Duodenal mucosa (tissue), 2 donors: ENCODE measurements around the gene NTRK3.

ENCODE experiments used
- H3K27ac ChIP-seq: one replicate; pipeline ENCODE4 v1.7.0; 2013; ENCODE audit warnings: low read depth, low read length
- H3K27me3 ChIP-seq, 2 donors: one replicate each; pipeline ENCODE4 v1.7.0; 2013; ENCODE audit warnings: low read length in 2 of 2, control low read depth in 1 of 2; ENCODE audit not compliant: insufficient read depth in 2 of 2, control insufficient read depth in 1 of 2
- H3K36me3 ChIP-seq, 2 donors: one replicate each; pipeline ENCODE4 v1.7.0; 2013; ENCODE audit warnings: low read length in 2 of 2, control low read depth in 1 of 2; ENCODE audit not compliant: insufficient read depth in 2 of 2, control insufficient read depth in 1 of 2
- H3K4me1 ChIP-seq, 2 donors: one replicate each; pipeline ENCODE4 v1.7.0; 2013; ENCODE audit warnings: low read length in 2 of 2, control low read depth in 1 of 2; ENCODE audit not compliant: insufficient read depth in 2 of 2, control insufficient read depth in 1 of 2
- H3K4me3 ChIP-seq, 2 donors: one replicate each; pipeline ENCODE4 v1.7.0; 2013; ENCODE audit warnings: low read length in 2 of 2, low read depth in 1 of 2
- H3K9ac ChIP-seq, 2 donors: one replicate each; pipeline ENCODE4 v1.7.0; 2013; ENCODE audit warnings: low read length in 2 of 2, low read depth in 1 of 2
- H3K9me3 ChIP-seq, 2 donors: one replicate each; pipeline ENCODE4 v1.7.0; 2013; ENCODE audit warnings: low read length in 2 of 2, control low read depth in 1 of 2; ENCODE audit not compliant: control insufficient read depth in 1 of 2

NTRK3 gene

DNA sequence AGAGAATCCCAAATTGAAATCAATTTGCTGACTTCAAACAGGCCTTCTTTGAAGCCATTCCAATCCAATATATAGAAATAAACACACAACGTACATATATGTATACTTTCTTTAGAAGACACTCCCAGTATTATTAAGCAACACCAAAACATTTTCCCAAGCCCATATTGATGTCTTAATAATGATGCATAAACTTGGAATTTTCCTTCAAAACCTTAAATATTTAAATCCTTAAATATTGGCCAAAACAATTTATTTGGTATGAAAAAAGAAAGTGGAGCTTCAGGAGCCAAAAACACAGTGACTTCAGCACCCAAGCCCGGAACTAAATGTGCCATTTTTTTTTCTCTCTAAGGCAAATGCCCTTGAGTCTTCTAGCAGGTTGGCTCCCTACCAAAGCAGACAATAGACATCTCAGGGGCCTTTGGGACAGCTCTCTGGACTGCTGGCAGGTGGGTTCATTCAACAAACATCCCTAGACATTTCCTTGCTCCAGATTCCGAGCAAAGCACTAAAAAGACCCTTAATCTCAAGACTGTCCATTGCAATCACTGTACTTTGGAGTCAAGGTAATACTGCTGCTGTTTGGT is 384.7 kb downstream of the NTRK3 start:
- H3K9ac ChIP-seq, result no peak overlapping the region
- H3K4me3 ChIP-seq, result no peak overlapping the region
- H3K36me3 ChIP-seq, result no peaks in the 10 kb centered on the region
- H3K27me3 ChIP-seq, result no peaks in the 10 kb centered on the region
- H3K4me1 ChIP-seq, result no peaks in the 10 kb centered on the region
- no peaks in the 10 kb centered on the region for H3K9me3 ChIP-seq
- H3K27ac ChIP-seq, result no peak overlapping the region

DNA sequence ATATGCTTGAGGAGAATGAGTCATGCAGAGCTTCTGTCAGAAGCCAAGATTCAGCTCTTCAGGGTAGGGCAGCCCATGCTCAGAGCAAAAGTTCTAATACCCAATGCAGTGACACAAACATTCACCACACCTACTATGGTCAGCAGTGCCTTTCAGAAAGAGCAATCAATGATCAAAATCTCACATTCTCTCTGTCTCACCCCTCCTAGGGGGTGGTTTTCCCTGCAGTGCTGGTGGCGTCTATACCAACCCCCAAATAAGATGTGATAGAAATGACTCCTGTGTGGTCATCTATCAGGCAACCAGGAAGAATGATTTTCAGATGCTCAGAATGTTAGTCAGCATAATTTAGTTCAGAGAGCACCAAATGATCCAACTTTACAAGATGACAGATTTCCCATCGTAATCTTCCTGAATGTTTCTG is 385.3 kb downstream of the NTRK3 start:
- no peaks in the 10 kb centered on the region for H3K9me3 ChIP-seq
- H3K9ac ChIP-seq, result no peak overlapping the region
- H3K4me3 ChIP-seq, result no peak overlapping the region
- no peaks in the 10 kb centered on the region for H3K36me3 ChIP-seq
- no peaks in the 10 kb centered on the region for H3K27me3 ChIP-seq
- no peak overlapping the region for H3K27ac ChIP-seq
- no peaks in the 10 kb centered on the region for H3K4me1 ChIP-seq

DNA sequence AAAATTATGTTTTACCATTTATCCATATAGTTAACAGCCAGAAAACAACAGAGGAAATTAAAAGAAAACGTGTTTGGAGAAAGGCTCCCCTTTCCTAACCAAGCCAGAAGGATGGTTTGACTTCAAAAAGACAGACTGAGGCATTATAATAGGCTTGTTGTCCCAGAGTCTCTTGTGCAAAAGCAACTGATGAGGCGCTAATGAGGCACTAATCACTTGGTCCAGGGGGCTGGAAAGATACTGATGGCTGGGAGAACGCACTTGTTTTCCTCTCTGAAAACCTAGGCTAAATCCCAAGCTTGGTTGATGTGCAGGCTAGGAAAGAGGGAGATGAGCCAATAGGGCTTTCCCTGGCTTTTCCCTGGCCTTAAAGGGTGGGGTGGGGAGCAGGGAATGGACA is 389.6 kb downstream of the NTRK3 start:
- Histone ChIP-seq H3K36me3 (no peaks in the 10 kb centered on the region), H3K27ac (no peak overlapping the region), H3K4me3 (no peak overlapping the region), H3K9me3 (no peaks in the 10 kb centered on the region), H3K4me1 (no peaks in the 10 kb centered on the region), H3K27me3 (no peaks in the 10 kb centered on the region), H3K9ac (no peak overlapping the region)

DNA sequence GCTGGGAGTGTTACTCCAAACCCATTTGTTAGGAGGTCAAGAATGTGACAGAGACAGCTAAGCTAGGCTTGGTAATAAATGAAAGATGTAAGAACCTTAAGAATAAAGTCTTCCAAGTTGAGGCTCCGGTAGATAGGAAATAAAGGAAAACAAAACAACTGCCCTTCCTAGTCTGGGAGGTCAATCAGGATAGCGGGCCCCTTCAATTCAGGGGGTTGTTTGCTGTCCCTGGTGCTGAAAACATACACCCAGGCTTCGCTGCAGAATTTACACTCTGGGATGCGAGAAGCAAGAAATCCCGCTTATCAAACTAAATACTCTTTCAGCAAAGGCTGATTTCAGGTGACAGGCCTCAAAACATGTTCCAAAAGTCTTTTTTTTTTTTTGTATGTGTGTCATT is 393.4 kb downstream of the NTRK3 start:
- Histone ChIP-seq H3K27me3 (no peaks in the 10 kb centered on the region), H3K36me3 (no peaks in the 10 kb centered on the region), H3K4me1 (no peaks in the 10 kb centered on the region), H3K27ac (no peak overlapping the region), H3K9me3 (no peaks in the 10 kb centered on the region), H3K9ac (no peak overlapping the region), H3K4me3 (no peak overlapping the region)

DNA sequence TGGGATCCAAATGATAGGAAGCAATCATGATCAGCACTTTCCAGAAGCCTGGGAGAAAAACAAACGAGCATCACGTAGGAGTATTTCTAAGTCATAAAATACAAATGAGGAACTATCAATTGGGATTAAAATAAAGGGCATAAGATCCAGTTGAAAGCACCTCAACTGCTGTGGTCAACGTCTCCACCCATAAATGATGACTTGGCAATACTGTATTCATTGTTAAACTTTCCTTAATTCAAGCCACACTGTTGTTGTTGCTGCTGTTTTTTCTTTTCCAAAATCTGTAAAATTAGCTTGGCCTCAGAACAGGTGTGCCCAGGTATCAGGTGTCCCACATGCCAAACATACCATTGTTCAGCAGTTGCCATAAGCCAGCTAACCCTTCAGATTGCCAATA is 395.8 kb downstream of the NTRK3 start:
- Histone ChIP-seq H3K4me3 (no peak overlapping the region), H3K9ac (no peak overlapping the region), H3K9me3 (no peaks in the 10 kb centered on the region)

DNA sequence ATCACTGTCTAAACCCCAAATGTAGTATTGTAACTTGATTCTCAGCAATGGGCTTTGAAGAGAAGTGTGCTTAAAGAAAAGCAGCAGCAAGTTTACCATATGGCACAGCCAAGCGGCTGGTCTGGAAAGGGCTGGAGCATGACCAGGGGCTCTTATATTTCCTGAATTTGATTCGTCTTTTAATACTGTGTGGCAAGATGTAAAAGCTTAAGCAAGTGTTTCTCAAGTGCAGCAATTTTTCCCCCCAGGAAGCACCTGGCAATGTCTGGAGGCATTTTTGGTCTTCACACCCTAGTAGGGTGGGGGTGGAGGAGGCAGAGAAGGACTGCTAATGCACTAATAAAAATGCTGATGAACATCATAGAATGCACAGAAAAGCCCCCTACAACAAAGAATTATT is 397.9 kb downstream of the NTRK3 start:
- no peaks in the 10 kb centered on the region for H3K36me3 ChIP-seq
- H3K27ac ChIP-seq, result no peak overlapping the region
- H3K4me1 ChIP-seq, result no peaks in the 10 kb centered on the region
- no peaks in the 10 kb centered on the region for H3K9me3 ChIP-seq
- H3K27me3 ChIP-seq, result no peaks in the 10 kb centered on the region
- H3K4me3 ChIP-seq, result no peak overlapping the region
- H3K9ac ChIP-seq, result no peak overlapping the region

More for the DNA sequence above, 395.8 kb downstream of the NTRK3 start:
- Histone ChIP-seq H3K27me3 (no peaks in the 10 kb centered on the region), H3K36me3 (no peaks in the 10 kb centered on the region), H3K4me1 (no peaks in the 10 kb centered on the region), H3K27ac (no peak overlapping the region)

DNA sequence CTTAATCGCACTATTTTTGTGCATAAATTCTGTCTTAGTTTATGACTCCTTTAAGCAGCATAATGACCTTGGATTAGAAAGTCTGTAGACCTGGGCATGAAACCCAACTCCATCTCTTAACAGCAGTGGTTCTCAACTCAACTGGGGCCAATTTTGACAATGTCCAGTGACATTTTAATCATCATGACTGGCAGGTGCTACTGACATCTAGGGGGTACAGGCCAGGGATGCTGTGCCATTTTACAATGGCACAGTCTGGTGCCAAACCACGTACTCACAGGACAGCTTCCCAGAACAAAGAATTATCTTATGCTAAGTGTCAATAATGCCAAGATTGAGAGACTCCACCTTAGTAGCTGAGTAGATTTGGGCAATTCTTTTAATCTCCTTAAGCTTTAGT is 405.0 kb downstream of the NTRK3 start:
- H3K9me3 ChIP-seq, result no peaks in the 10 kb centered on the region
- H3K27me3 ChIP-seq, result no peaks in the 10 kb centered on the region
- no peak overlapping the region for H3K4me3 ChIP-seq
- no peak overlapping the region for H3K9ac ChIP-seq
- no peak overlapping the region for H3K27ac ChIP-seq
- no peaks in the 10 kb centered on the region for H3K36me3 ChIP-seq
- no peaks in the 10 kb centered on the region for H3K4me1 ChIP-seq

DNA sequence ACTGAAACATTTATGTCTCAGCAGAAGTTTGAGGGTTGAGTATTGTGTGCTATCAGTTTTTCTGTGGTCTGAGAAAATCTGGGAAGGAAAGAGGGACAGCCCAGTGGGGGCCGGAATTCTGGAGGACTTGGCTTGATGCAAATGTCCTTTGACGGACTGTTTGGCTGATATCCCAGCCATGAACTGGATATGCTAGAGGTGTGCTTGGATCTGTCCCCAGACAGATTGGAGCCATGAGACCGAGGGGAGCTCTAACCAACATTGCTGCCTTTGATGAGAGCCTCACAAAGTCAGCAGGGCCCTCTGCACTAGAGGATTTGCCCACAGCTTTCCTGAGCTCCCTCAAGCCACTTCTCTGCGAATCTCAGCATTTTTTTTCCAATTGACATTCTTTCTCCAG is 405.6 kb downstream of the NTRK3 start:
- Histone ChIP-seq H3K9ac (no peak overlapping the region), H3K27ac (no peak overlapping the region), H3K4me1 (no peaks in the 10 kb centered on the region), H3K36me3 (no peaks in the 10 kb centered on the region), H3K9me3 (no peaks in the 10 kb centered on the region), H3K4me3 (no peak overlapping the region), H3K27me3 (no peaks in the 10 kb centered on the region)

DNA sequence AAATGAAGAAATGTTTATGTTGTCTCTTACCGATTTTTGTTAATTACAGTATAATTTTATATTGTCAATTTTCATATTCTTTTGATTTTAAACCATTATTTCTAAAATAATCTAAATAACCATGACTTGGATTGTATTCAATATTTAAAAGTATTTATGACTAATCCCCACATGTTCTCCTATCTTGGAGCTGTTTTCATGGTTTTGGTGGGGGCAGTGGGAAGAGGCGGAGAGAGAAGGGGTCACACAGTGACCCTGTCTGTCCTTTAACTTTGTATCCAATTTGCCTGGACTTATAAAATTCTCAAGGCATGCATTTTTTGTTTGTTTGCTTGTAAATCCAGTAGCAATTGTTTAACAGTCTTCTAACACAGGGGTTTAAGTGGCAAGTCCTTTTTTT is 407.4 kb downstream of the NTRK3 start:
- H3K36me3 ChIP-seq, result no peaks in the 10 kb centered on the region
- H3K4me1 ChIP-seq, result no peaks in the 10 kb centered on the region
- no peaks in the 10 kb centered on the region for H3K27me3 ChIP-seq
- H3K9me3 ChIP-seq, result no peaks in the 10 kb centered on the region
- H3K27ac ChIP-seq, result no peak overlapping the region
- no peak overlapping the region for H3K9ac ChIP-seq
- no peak overlapping the region for H3K4me3 ChIP-seq

DNA sequence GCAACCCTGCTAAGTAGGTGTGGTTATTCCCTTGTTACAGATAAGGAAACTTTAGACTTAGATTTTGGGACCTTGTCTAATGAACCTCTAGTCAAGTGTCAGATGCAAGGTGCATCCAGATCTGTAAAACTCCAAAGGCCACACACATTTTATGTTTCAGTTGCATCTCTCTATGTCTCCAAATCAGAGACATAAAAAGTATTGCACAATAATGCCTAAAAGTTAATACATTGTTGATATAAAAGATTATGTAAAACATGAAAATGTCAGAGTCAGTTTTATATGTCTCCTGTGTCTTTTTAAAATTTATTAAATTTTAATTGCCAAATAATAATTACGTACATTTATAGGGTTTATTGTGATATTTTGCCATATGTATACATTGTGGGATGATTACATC is 408.5 kb downstream of the NTRK3 start:
- Histone ChIP-seq H3K27ac (no peak overlapping the region), H3K4me3 (no peak overlapping the region), H3K4me1 (no peaks in the 10 kb centered on the region), H3K36me3 (no peaks in the 10 kb centered on the region), H3K9me3 (no peaks in the 10 kb centered on the region), H3K27me3 (no peaks in the 10 kb centered on the region), H3K9ac (no peak overlapping the region)

DNA sequence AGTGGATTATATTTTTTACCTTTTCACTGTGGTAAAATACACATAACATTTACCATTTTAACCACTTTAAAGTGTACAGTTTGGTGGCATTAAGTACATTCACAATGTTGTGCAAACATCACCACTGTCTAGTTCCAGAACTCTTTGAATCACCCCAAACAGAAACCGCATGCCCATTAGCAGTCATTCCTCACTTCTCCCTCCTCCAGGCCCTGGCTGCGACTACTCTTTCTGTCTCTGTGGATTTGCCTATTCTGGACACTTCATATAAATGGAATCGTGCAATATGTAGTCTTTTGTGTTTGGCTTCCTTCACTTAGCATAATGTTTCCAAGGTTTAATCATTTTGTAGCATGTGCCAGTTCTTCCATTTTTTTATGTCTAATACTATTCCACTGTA is 409.8 kb downstream of the NTRK3 start:
- Histone ChIP-seq H3K27me3 (no peaks in the 10 kb centered on the region), H3K36me3 (no peaks in the 10 kb centered on the region), H3K4me1 (no peaks in the 10 kb centered on the region), H3K9me3 (no peaks in the 10 kb centered on the region), H3K27ac (no peak overlapping the region), H3K4me3 (no peak overlapping the region), H3K9ac (no peak overlapping the region)
